Stimulated activated CD4-positive, alpha-beta T cell treated with anti-CD3 and anti-CD28 coated beads, Interleukin-1b, Interleukin-23, amount 100 ng/mL, for 4 hours (primary cell): ENCODE results near the gene ERF.
"Not testable (repeated sequence)": the region's sequence is repeated elsewhere in the genome, so short reads cannot be mapped to it uniquely, and the experiment has no call there.

Source experiments
- DNase-seq, 2 donors: peaks; one replicate each; pipeline ENCODE4 v3.0.0-alpha.2; 2020; ENCODE audit warnings: low read depth in 2 of 2

ERF gene

DNA sequence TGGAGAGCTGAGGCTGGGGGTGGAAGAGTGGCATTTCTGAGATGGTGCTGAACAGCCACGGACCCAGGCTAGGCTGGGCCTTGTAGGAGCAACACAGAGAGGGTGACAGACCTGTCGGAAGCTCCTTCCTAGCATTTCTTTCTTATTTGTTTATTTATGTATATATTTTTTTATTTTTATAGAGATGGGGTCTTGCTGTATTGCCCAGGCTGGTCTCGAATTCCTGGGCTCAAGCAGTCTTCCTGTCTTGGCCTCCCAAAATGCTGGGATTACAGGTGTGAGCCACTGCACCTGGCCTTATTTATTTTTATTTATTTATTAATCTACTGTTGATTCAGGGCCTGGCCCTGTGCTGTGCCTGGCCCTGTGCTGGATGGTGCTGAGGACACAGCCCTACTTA, 20.6 kb upstream of the ERF start:
- no peak for DNase-seq

DNA sequence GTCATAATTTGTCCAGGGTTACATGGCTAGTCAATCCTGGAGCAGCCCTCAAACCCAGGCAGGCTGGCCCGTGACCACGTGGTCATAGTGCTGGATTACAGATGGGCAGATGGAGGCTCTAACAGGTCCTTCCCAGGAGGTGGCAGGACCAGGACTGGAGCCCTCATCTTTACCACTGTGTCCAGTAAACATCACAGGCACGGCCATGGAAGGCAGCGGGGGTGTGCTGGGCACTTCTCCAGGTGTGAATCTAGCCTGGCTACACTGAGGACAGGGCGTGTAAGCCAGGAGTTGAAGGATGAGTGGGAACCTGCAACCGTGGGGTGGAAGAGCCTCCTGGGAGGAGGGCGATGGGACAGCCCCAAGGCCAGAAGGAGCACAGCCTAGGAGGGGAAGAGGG, 20.2 kb upstream of the ERF start:
- DNase-seq: no peak

DNA sequence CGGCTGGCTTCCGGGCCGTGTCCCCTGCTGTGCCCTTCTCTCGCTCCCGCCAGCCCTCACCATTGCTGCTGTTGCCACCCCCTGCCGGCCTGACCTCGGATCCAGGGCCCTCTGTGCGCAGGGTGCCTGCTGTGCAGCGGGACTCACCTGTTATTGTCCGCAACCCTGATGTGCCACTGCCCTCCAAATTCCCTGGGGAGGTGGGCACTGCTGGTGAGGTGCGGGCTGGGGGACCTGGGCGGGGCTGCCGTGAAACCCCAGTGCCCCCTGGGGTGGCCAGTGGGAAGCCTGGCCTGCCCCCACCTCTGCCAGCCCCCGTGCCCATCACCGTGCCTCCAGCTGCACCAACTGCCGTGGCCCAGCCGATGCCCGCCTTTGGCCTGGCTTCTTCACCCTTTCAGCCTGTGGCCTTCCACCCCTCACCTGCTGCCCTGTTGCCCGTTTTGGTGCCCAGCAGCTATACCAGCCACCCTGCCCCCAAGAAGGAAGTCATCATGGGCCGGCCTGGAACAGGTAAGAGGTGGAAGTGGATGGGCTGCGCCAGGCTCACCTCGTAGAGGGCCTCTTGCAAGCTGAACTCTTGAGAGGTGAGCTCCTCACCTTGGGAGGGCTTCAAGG, 19.2 kb upstream of the ERF start:
- DNase-seq: no peak

GRCh38 chr19:42273407-42274064, 18.6 kb upstream of the ERF start:
- DNase-seq: no peak

DNA sequence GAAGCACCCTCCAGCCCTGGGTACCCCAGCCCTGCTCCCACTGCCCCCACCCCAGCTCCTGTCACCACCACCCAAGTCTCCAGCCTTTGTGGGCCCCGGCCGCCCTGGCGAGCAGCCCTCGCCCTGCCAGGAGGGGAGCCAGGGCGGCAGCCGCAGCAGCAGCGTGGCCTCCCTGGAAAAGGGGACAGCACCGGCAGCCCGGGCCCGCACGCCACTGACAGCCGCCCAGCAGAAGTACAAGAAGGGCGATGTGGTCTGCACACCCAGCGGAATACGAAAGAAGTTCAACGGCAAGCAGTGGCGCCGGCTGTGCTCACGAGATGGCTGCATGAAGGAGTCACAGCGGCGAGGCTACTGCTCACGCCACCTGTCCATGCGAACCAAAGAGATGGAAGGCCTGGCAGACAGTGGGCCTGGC, 18.1 kb upstream of the ERF start:
- no peak for DNase-seq

DNA sequence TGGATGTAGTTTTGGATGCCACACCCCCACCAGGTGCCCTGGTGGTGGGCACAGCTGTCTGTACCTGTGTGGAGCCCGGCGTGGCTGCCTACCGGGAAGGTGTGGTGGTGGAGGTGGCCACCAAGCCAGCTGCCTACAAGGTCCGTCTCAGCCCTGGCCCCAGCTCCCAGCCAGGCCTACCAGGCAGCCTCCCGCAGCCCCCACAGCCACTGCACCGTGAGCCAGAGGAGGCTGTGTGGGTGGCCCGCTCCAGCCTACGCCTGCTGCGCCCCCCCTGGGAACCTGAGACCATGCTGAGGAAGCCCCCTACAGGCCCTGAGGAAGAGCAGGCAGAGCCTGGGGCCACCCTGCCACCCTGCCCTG, 17.6 kb upstream of the ERF start:
- no peak for DNase-seq

DNA sequence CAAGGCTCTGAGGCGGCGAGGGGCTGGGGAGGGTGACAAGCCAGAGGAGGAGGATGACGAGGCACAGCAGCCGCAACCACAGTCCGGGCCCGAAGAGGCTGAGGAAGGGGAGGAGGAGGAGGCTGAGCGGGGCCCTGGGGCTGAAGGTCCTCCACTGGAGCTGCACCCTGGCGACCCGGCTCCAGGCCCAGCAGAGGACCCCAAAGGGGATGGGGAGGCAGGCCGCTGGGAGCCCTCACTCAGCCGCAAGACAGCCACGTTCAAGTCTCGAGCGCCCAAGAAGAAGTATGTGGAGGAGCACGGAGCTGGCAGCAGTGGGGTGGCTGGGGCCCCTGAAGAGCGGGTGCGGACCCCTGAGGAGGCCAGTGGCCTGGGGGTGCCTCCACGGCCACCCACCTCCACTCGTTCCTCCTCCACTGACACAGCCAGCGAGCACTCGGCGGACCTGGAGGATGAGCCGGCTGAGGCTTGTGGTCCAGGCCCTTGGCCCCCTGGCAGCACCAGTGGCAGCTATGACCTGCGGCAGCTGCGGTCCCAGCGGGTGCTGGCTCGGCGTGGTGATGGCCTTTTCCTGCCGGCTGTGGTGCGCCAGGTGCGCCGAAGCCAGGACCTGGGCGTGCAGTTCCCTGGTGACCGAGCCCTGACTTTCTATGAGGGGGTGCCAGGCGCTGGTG, 17.1 kb upstream of the ERF start:
- DNase-seq: no peak

- no peak for DNase-seq
Measured at GRCh38 chr19:42271045-42271419, 16.1 kb upstream of the ERF start.

- peak in 1 of 2 donors; percentile 46 for DNase-seq
Measured at GRCh38 chr19:42270346-42271044, 15.6 kb upstream of the ERF start.

DNA sequence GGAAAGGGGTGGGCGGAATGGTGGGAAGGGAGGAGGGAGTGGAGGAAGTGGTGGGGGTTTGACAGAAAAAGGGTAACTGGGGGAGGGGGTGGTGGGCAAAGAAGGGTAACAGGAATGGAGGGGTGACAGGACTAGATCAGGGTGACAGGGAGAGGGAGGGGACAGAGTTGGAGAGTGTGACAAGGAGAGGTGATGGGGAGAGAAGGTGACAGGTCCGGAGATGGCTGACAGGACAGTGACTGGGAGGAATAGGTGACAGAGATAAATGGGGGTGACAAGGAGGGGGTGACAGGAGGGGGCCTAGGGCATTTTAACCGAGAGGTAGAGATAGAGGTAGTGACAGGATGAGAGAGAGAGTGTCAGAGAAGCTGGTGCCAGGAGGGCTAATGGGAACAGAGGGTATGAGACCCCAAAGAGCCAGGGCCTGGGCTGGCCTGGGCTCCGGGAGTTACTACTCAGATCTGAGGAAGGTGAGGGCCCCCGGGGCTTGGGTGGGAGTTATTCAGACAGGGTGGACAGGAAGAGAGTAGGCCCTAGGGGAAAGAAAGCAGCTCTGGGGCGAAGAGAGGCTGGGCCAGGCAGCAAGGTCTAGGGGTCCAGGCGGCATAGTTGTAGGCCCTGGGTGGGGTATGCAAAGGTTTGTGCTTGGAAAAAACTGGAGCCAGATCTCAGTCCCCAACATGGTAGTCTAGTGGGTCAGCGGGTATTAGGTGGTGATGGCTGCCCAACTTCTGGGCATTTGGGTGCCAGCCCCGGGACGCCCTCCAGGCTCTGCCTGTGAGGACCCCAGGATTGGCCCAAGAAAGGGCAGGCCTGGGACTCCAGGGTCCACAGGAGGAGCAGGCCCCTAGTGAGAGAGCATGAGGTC, 14.8 kb upstream of the ERF start:
- DNase-seq: no peak

- DNase-seq: peak; percentile 97 to 98
Measured at GRCh38 chr19:42268704-42269477, 14.0 kb upstream of the ERF start, which contains the start of gene CIC. Gene CIC (plus strand): TSS chr19:42269252. CDS start chr19:42271784, 2,532 bp downstream.

GRCh38 chr19:42268142-42268703, 13.3 kb upstream of the ERF start:
- peak; percentile 90 to 96 for DNase-seq

DNA sequence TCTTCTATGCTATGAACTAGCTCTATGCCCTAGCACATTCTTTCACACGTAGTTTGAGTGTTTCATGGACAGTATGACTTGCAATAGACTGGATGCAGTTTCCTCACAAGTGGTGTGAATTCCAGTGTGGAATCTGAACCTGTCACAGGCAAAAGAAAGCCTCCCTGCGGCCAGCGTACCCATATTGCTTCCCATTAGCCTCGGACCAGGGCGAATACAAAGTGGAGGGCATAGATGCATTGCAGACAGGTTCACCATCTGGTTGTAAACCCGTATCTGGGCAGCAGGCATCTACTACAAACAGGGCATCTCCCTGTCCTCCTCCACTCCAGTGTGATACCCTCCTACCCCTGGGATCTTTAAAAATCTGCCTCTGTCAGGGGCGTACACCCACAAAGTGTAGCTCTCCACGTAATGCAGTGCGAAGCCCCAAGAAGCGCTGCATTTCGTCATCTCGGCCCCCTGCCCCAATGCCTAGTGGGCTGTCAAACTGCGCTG, 12.8 kb upstream of the ERF start:
- no peak for DNase-seq

DNA sequence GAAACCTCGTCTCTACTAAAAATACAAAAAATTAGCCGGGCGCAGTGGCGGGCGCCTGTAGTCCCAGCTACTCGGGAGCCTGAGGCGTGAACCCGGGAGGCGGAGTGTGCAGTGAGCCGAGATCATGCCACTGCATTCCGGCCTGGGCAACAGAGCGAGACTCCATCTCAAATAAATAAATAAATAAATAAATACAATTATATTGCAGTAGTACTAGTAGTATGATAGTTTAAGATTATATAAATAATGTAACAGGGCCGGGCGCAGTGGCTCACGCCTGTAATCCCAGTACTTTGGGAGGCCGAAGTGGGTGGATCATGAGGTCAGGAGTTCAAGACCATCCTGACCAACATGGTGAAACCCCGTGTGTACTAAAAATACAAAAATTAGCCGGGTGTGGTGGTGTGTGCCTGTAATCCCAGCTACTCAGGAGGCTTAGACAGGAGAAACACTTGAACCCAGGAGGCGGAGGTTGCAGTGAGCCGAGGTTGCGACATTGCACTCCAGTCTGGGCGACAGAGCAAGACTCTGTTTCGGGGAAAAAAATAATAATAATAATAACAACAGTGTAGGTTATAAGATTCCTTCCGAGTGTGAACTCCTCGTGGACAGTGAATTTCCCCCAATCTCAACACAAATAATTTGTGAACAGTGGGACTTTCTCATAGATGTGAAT, 12.1 kb upstream of the ERF start:
- not testable (repeated sequence) for DNase-seq

DNA sequence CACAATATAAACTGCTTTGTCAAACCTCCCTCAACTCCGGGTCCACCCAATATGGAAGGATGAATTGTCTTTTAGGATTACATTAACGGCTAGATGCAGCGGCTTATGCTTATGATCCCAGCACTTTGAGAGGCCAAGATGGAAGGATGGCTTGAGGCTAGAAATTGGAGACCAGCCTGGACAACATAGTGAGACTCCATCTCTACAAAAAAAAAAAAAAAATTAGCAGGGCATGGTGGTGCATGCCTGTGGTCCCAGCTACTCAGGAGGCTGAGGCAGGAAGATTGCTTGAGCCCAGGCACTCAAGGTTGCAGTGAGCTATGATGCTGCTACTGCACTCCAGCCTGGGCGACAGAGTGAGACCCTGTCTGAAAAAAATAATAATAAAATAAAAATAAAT, 11.2 kb upstream of the ERF start:
- DNase-seq: not testable (repeated sequence)

GRCh38 chr19:42261763-42262162, 6.8 kb upstream of the ERF start:
- no peak for DNase-seq

DNA sequence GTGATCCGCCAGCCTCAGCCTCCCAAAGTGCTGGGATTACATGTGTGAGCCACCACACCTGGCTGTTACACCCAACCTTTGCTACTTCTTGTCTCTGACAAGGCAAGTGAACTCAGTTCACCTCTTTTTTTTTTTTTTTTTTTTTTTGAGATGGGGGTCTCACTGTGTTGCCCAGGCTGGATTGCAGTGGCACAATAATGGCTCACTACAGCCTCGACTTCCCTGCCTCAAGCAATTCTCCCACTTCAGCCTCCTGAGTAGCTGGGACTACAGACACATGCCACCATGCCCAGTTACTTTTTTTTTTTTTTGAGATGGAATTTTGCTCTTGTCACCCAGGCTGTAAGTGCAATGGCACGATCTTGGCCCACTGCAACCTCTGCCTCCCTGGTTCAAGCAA, 2.9 kb upstream of the ERF start:
- not testable (repeated sequence) for DNase-seq

DNA sequence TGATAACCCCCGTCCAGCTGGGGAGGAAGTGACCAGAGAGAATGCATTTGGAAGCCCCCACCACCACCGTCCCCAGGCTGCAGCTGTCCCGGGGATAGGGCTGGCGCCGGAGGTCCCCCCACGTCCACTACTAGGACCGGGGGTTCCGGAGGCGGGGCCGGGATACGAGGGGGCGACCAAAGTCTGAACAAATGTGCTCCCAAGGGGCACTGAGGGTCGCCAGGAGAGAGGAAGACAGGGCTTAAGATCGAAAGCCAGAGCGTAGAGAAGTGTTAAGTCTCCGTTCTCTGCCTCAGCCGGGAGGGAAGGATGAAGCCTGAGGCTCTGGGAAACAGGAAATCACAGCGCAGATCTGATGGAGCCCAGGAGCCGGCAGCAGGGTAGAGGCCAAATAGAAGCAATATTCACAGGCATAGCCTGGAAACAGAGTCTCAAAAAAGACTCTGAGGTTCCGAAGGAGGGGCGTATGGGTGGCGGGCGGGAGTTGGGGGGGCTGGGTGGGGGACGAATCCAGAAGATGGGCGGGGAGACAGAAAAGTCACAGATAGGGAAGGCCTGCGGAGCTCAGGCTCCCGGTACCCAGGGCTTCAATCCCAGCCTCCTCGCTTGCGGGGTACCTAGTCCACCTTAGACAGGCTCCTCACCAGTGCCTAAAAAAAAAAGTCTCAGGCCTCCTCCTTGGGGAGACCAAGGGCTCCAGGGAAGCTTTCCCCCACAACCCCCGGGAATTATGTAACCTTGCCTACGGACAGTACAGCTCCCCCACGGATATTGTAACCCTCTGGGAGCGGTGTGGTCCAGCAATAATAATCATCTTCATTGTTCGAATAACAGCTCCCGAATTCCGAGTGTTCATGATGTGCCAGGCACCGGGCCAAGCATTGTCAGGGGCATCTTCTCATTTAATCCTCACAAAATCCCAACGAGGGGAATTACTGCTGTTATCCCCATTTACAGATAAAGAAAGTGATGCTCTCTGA, 1.1 kb upstream of the ERF start:
- DNase-seq: no peak
